CD4-positive, alpha-beta T cell (primary cell): ENCODE data around the gene TBC1D22A. TPM values are rescaled to one million over a fixed set of nuclear protein-coding genes. Genes with fewer than 3 reads are reported as not detected.

Experiments
- ATAC-seq: fragments of 200-7000 bp; cut with Tn5 transposase; one replicate; pipeline ENCODE4 v1.10.0; 2022; ENCODE audit warnings: mild to moderate bottlenecking; ENCODE audit not compliant: poor library complexity
- CTCF ChIA-PET: fragments of 350-600 bp; sonication (Branson Sonifier 250); formaldehyde crosslinking; loops from one replicate; lab custom pipeline; 2021; ENCODE audit warnings: antibody characterized with exemption, inconsistent platforms; lab: Charles Lee
- POLR2A ChIA-PET: fragments of 350-600 bp; sonication (Branson Sonifier 250); formaldehyde crosslinking; loops from one replicate; lab custom pipeline; 2021; ENCODE audit warnings: antibody characterized with exemption, inconsistent platforms; lab: Charles Lee
- DNase-seq, 14 experiments: peaks; one replicate each; pipeline ENCODE4 v3.0.0-alpha.2; 2013 to 2020; ENCODE audit warnings: mixed read lengths in 2 of 14
- H3K27ac ChIP-seq, 2 donors: one replicate each; pipeline versions ENCODE4 v1.5.1 to v1.7.0; 2013; ENCODE audit warnings: low read length in 2 of 2, low read depth in 1 of 2, mild to moderate bottlenecking in 1 of 2
- H3K27me3 ChIP-seq, 2 experiments: 1 replicate in 1 of 2; 2 replicates in 1 of 2; pipeline versions ENCODE4 v1.6.1 to v1.7.0; 2013; ENCODE audit warnings: low read length in 2 of 2, control low read depth in 1 of 2, mild to moderate bottlenecking in 1 of 2, moderate library complexity in 1 of 2; ENCODE audit not compliant: insufficient read depth in 2 of 2, control insufficient read depth in 1 of 2
- H3K36me3 ChIP-seq: one replicate; pipeline ENCODE4 v1.6.1; 2013; ENCODE audit warnings: low read length, control low read depth; ENCODE audit not compliant: insufficient read depth
- H3K4me1 ChIP-seq: one replicate; pipeline ENCODE4 v1.6.1; 2013; ENCODE audit warnings: low read length, control low read depth; ENCODE audit not compliant: insufficient read depth
- H3K4me3 ChIP-seq: one replicate; pipeline ENCODE4 v1.5.1; 2013; ENCODE audit warnings: mild to moderate bottlenecking, low read length, moderate library complexity
- H3K9me3 ChIP-seq, 2 experiments: 1 replicate in 1 of 2; 2 replicates in 1 of 2; pipeline versions ENCODE4 v1.6.1 to v1.7.0; 2013; ENCODE audit warnings: low read length in 2 of 2, mild to moderate bottlenecking in 2 of 2, control low read depth in 1 of 2, moderate library complexity in 1 of 2; ENCODE audit not compliant: control insufficient read depth in 1 of 2, insufficient read depth in 1 of 2
- H3K27ac Mint-ChIP-seq: one replicate; pipeline ENCODE4 v1.8.0; 2020; ENCODE audit warnings: mixed read lengths
- H3K27me3 Mint-ChIP-seq: one replicate; pipeline ENCODE4 v1.8.0; 2021; ENCODE audit warnings: mixed read lengths
- H3K36me3 Mint-ChIP-seq: one replicate; pipeline ENCODE4 v1.8.0; 2021; ENCODE audit warnings: low read depth, mixed read lengths
- H3K4me1 Mint-ChIP-seq: one replicate; pipeline ENCODE4 v1.8.0; 2021; ENCODE audit warnings: low read depth, mixed read lengths
- H3K4me3 Mint-ChIP-seq: one replicate; pipeline ENCODE4 v1.8.0; 2020; ENCODE audit warnings: mild to moderate bottlenecking, mixed read lengths
- H3K9me3 Mint-ChIP-seq: one replicate; pipeline ENCODE4 v1.8.0; 2020; ENCODE audit warnings: mixed read lengths
- intact Hi-C, 2 experiments: fragments of 100-400 bp; cut with DNase I in 1 of 2; cut with micrococcal nuclease in 1 of 2; formaldehyde crosslinking; loops; one replicate each; pipeline versions ENCODE4 v1.15.1 to v1.9.0; 2023 to 2025; cut with DNase I, micrococcal nuclease
- total RNA-seq, 174 experiments: library from RNA in 2 of 174; stranded (reverse) in 2 of 174; gene quantifications; one replicate each; pipeline ENCODE4 v1.2.3 and lab custom pipeline; 2021 to 2026
- TF ChIP-seq, protein P1 (sequence below): fragments of 200-600 bp; IDR thresholded peaks from one replicate; pipeline ENCODE4 v1.8.0; 2022; ENCODE audit warnings: antibody characterized with exemption, mild to moderate bottlenecking

The TBC1D22A gene
- total RNA-seq, 2 experiments from 2014 or later = 27.1 to 31.7 TPM

DNA sequence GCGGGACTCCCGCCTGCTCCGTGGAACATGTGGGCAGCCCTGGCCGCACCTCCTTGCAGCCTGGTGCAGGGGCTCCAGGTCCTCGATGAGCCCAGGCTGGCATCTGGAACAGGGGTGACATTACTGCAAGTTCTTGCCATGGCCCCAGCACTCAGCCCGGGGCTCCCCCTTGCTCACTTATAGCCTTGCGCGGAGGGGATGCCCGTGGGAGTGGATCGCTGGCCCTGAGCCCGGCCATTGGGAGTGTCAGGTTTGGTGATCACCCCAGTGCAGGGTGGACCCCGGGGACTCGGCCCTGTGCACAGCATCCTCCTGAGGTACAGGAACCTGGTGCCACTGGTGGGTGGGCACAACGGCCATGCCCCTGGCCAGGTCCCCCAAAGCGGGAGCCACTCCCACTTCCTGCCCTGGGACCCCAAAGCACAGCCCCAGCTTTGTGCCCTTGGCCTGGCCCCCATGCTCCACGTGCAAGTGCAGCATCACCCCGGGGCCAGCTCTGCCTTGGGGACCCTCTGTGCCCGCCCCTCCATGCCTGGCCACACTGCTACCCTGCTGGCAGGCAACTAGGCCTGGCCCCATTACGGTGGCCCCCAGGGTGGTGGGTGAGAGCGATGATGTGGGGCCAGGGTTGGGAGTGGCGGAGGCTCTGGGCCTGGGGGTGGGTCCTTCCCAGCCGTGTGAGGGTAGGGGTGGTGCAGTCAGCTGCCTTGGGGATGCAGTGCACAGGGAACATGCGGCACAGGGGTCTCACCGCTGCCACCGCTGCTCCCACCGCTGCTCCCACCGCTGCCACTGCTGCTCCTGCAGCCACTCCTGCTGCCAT is 439.8 kb downstream of the TBC1D22A start:
- no peaks in the 10 kb centered on the region for H3K36me3 ChIP-seq
- H3K4me3 Mint-ChIP-seq = no peak overlapping the region
- TF ChIP-seq, protein P1, sequence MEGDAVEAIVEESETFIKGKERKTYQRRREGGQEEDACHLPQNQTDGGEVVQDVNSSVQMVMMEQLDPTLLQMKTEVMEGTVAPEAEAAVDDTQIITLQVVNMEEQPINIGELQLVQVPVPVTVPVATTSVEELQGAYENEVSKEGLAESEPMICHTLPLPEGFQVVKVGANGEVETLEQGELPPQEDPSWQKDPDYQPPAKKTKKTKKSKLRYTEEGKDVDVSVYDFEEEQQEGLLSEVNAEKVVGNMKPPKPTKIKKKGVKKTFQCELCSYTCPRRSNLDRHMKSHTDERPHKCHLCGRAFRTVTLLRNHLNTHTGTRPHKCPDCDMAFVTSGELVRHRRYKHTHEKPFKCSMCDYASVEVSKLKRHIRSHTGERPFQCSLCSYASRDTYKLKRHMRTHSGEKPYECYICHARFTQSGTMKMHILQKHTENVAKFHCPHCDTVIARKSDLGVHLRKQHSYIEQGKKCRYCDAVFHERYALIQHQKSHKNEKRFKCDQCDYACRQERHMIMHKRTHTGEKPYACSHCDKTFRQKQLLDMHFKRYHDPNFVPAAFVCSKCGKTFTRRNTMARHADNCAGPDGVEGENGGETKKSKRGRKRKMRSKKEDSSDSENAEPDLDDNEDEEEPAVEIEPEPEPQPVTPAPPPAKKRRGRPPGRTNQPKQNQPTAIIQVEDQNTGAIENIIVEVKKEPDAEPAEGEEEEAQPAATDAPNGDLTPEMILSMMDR = no peak
- H3K27me3 Mint-ChIP-seq = no peaks in the 10 kb centered on the region
- POLR2A ChIA-PET = no interaction called here
- H3K4me1 Mint-ChIP-seq = no peaks in the 10 kb centered on the region
- no peak overlapping the region for H3K4me3 ChIP-seq
- no peaks in the 10 kb centered on the region for H3K9me3 Mint-ChIP-seq
- intact Hi-C loops = no loop called here
- no peak overlapping the region for H3K27ac ChIP-seq
- no peak overlapping the region for H3K27ac Mint-ChIP-seq
- CTCF ChIA-PET = no interaction called here
- H3K27me3 ChIP-seq = no peaks in the 10 kb centered on the region
- peaks cover 0 to 1% of the 10 kb centered on the region in 2 experiments for H3K9me3 ChIP-seq
- H3K36me3 Mint-ChIP-seq = no peaks in the 10 kb centered on the region
- peak in 2 of 14 experiments; percentile 5 to 29 for DNase-seq
- ATAC-seq = no peak
- H3K4me1 ChIP-seq = no peaks in the 10 kb centered on the region

DNA sequence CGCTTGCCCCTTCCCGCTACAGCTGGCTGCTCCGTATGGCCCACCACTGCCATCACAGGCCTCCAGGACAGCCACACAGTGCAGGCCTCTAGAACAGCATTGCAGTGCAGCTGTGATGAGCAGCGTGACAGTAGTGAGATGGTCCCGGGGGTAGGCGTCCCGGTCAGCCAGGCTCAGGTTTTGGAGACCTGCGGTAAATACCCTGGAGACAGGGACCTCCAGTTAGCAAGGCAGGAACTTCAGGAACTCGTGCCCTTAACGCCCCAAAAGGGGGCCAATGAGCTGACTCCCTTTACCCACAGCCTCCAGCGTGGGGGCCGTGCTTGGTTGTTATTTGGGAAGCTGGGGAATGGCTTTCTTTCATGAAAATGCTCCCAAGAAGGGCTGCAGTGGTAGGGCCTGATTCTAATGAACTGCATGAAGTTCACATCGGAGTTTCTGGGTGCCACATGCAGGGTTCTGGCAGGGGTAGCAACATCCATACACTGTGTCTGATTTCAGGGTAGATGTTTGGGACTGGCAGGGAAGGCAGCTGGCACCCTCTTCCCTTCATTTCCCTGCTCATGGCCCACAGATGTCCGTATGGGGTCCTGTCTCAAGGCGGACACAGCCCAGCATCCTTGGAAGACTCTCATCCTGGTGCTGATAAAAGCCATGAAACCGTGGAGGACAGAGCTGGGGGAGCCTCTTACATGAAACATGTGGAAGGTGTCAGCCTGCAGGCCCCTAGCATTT is 440.5 kb downstream of the TBC1D22A start:
- H3K27ac ChIP-seq = no peak overlapping the region
- Mint-ChIP-seq H3K4me3 (no peak overlapping the region), H3K36me3 (no peaks in the 10 kb centered on the region), H3K9me3 (no peaks in the 10 kb centered on the region), H3K27ac (no peak overlapping the region), H3K27me3 (no peaks in the 10 kb centered on the region), H3K4me1 (no peaks in the 10 kb centered on the region)
- no peaks in the 10 kb centered on the region for H3K9me3 ChIP-seq
- ATAC-seq (no peak), DNase-seq (peak in 1 of 14 experiments; percentile 14)
- ChIA-PET POLR2A (no interaction called here), CTCF (no interaction called here)
- H3K27me3 ChIP-seq = no peaks in the 10 kb centered on the region
- no peaks in the 10 kb centered on the region for H3K36me3 ChIP-seq
- TF ChIP-seq, protein P1 = no peak
- no peaks in the 10 kb centered on the region for H3K4me1 ChIP-seq
- no peak overlapping the region for H3K4me3 ChIP-seq
- intact Hi-C loops = no loop called here

DNA sequence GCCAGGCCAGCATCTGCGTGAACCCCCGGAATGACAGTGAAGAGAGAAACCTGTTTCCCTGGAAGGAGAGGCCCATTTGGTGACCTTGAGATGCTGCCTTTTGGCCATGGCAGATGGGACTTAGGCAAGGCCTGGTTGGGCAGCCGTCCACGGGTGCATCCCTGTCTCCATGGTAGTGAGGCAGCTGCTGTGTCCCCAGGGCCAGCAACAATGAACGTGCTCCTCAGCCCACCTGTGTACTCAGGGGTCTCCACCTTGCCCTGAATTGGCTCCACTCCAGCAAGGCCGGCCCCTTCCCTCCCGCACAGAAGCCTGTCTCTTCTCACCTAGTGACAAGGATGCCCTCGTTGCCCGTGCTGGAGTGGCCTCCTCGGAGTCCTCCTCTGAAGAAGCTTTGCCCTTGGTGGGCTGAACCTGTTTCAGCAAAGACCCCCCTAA is 441.1 kb downstream of the TBC1D22A start:
- Mint-ChIP-seq H3K4me1 (no peaks in the 10 kb centered on the region), H3K27ac (no peak overlapping the region), H3K4me3 (no peak overlapping the region), H3K9me3 (no peaks in the 10 kb centered on the region), H3K36me3 (no peaks in the 10 kb centered on the region), H3K27me3 (no peaks in the 10 kb centered on the region)
- Histone ChIP-seq H3K4me3 (no peak overlapping the region), H3K9me3 (no peaks in the 10 kb centered on the region), H3K27ac (no peak overlapping the region), H3K27me3 (no peaks in the 10 kb centered on the region), H3K4me1 (no peaks in the 10 kb centered on the region), H3K36me3 (no peaks in the 10 kb centered on the region)
- TF ChIP-seq, protein P1 = no peak
- ChIA-PET CTCF (no interaction called here), POLR2A (no interaction called here)
- intact Hi-C loops = no loop called here
- peak in 1 of 14 experiments; percentile 3 for DNase-seq
- no peak for ATAC-seq
